ENCODE results near the gene KPNA1. TPM values are rescaled to one million over a fixed set of nuclear protein-coding genes. Genes with fewer than 3 reads are reported as not detected.
A peak's percentile ranks its signal among the peaks of the same experiment; 100 is the strongest.

KPNA1 gene
- total and polyA plus RNA-seq, 2 of the 13 experiments (the other 11 are each of a cell fraction or from before 2014, with no cell fraction given) = 15.4 to 30.0 TPM

- TF ChIP-seq ZNF224 (CRISPR knock-in tag; IDR thresholded peaks at IDR 0.05) = peak; percentile 80; the same call in 1 of the 2 replicates
- TF ChIP-seq ZNF543 (CRISPR knock-in tag; IDR thresholded peaks at IDR 0.05) = peak; percentile 93; the same call in 1 of the 2 replicates
- TF ChIP-seq ZBED4 (CRISPR knock-in tag; IDR thresholded peaks at IDR 0.05; ENCODE audit: borderline replicate concordance) = no peak; the same call in 1 of the 2 replicates
- TF ChIP-seq TAF15 (IDR thresholded peaks at IDR 0.05; ENCODE audit: low read depth, low read length, poor library complexity, severe bottlenecking) = no peak
- TF ChIP-seq ZNF616 (CRISPR knock-in tag; IDR thresholded peaks at IDR 0.05; ENCODE audit: low read depth) = no peak; the same call in 1 of the 2 replicates
- TF ChIP-seq ZNF709 (CRISPR knock-in tag; IDR thresholded peaks at IDR 0.05) = peak; percentile 74; the same call in 1 of the 2 replicates
- TF ChIP-seq ZNF782 (CRISPR knock-in tag; IDR thresholded peaks at IDR 0.05; ENCODE audit: borderline replicate concordance) = peak; percentile 96
- no peak for TF ChIP-seq MLXIP (CRISPR knock-in tag; IDR thresholded peaks at IDR 0.05; ENCODE audit: borderline replicate concordance)
- TF ChIP-seq ZBTB44 (CRISPR knock-in tag; IDR thresholded peaks at IDR 0.05) = peak; percentile 82
These were observed 130.7 kb downstream of the KPNA1 start, which contains the start of gene FAM162A (continued) for GRCh38 chr3:122383771-122384697.

Data from HepG2 (cell line).